HG02798 (cell line): ENCODE measurements around the gene CHCHD6.

Experiments
- ATAC-seq: cut with Tn5 transposase; IDR thresholded peaks from one replicate; pipeline ENCODE4 v1.9.1; 2021; ENCODE audit warnings: mild to moderate bottlenecking; ENCODE audit not compliant: unreplicated experiment, poor library complexity

CHCHD6 gene

GRCh38 chr3:126886217-126886616, 182.2 kb downstream of the CHCHD6 start:
- no peak for ATAC-seq

DNA sequence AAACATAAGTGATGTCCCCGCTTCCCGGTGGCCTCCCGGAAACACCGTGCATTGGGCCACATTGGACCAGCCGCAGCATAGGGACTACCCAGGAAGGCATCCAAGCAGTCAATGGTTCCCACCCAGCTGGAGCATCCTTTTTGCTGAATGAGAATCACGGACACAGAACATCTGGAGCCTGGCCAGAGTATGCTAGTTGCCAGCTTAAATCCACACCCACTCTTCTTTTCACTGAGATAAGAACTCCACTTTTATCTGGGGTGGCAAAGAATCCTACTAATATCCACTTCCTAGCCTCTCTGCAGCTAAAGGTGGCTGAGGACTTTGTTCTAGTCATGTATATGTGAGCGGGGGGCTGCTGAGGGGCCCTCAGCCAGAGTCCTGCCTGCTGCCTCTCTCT, 183.6 kb downstream of the CHCHD6 start:
- no peak for ATAC-seq

DNA sequence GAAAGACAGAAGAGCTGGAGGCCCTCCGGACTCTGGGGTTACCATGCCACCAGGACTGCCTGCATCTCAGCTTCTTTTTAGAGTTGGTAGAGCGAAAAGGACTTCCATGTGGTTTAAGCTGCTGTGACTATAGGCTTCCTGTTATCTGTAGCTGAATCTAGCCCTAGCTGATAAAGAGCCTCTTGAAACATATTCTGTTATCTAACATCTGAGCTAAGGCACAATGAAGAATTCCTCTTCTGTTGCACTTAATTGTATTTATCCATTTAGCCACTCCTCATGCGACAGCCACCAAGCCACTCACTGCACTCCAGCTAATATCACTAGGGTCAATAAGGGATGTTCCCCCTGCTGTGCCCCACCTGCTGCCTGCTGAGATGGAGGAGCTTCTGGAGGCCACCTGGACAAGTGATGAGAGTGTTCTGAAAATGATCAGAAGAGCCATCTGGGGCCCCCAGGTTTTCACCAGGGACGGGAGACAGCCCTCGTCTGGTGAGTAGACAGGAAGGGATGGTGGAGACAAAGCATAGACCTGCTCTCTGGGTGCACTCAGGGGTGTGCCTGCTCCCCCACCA, 184.2 kb downstream of the CHCHD6 start:
- ATAC-seq = no peak

DNA sequence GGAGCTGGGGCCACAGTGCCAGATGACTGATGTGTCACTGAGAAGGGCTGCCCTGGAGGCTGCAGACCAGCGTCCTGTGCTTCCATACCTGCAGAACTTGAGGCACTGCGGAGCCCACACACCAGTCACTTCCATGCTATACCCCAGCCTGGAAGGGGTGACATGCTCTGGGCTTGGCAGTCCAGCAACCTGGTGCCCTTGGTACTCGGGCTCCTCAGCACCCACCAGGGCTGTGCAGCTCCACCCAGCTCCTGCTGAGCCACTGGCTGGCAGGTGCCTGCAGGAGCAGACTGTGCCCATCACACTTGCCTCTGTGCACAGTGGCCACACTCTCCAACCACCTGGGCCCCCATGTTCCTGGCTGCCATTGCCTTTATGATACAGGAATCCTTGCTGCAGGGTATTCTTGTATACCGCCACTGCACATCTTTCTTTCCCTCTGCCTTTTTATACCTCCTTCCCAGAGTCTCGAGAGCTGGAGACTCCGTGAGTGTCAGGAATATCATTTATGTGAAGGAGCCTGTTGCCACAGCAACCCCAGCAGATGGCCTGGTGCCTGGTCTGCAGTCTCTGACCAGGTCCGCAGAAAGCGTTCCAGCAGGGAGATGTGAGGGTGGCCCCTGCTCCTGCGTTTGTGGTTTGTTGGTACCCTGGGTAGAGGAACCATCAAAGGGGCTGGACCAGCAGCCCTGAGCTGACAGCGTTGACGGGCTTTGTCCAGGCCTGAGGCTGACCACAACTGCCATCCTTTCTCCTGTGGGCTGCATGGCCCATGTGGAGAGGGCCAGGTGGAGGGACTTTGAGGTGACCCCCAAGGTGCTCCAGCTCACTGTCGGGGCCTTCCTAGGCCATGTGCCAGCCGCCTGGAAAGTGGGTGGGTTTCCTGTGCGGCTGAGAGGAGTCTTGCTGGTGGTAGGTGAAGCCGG, 185.5 kb downstream of the CHCHD6 start:
- ATAC-seq = no peak

DNA sequence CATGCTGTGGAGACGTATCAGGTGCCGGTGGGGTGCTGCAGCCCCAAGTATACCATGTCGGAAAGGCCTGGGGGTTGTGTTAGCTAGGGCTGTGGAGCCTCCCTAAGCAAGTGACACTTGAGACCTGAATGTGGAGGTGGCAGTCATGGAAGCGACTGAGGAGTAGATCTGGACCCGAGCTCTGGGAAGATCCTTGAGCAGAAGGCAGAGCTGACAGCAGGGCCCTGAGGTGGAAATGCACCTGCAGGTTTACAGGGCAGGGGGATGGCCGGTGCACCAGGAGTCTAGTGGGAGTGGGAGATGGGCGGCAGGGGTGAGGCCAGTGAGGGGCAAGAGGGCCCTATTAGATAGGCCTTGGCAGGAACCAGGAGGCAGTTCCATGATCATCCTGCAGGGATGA, 187.1 kb downstream of the CHCHD6 start:
- no peak for ATAC-seq

GRCh38 chr3:126891791-126892190, 187.8 kb downstream of the CHCHD6 start:
- ATAC-seq = no peak

DNA sequence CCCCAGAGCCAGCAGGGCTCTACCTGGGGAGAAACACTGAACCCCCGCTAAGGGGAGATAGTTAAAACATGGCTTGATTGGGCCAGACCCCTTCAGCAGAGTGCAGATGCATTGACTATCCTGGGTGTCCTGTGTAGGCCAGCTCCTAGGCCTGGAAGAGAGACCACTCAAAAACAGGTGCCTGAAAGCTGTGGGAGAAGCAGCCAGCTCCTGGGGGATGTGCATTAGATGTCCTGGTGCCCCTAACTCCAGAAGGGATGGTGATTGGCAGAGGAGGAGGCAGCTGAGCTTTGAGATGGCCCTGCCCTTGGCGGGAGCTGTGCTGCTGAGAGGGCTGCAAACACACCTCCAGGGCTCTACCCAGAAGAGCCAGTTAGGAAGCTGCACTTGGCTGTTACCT, 189.6 kb downstream of the CHCHD6 start:
- no peak for ATAC-seq

- no peak for ATAC-seq
Measured at GRCh38 chr3:126894475-126894874, 190.4 kb downstream of the CHCHD6 start.

- ATAC-seq = no peak
Measured at GRCh38 chr3:126895178-126896066, 191.4 kb downstream of the CHCHD6 start.

DNA sequence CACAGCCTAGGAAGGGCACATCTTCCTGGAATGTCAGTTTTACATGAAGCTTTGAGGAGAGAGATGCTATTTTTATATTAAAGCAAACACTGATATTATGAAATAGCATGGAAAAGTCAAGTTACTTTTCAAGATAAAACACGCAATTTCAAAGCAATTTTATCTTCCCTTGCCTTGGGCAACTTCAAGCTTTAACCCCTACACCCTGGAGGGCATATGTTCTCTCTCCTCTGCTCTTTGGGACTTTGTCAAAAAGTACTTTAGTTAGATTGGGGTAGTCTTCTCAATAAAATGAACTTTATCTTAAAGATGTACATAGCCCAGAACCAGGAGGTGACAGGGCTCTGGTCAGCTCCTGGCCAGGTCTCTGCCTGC, 192.0 kb downstream of the CHCHD6 start:
- no peak for ATAC-seq

GRCh38 chr3:126896968-126897367, 192.9 kb downstream of the CHCHD6 start:
- no peak for ATAC-seq

- ATAC-seq = no peak
Measured at GRCh38 chr3:126897943-126898342, 193.9 kb downstream of the CHCHD6 start.

- ATAC-seq = no peak
Measured at GRCh38 chr3:126900859-126901540, 197.0 kb downstream of the CHCHD6 start.

DNA sequence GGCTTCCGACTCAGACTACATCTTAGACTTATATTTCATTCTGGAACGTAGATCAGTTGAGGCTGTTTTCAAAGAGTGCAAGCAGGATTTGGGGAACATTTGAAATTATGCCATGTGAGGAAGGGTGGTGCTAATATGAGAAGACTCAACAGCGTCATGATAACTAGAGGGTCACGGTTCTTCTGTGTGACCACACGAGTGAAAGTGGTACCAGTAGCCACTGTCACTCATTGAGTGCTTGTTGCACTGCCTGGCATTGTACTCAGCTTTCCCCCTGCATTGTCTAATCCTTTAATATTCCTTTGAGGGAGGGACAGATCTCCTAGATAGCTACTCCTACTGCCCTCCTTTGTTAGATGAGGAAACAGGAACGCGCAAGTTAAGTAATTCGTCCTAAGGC, 197.6 kb downstream of the CHCHD6 start:
- ATAC-seq = no peak

DNA sequence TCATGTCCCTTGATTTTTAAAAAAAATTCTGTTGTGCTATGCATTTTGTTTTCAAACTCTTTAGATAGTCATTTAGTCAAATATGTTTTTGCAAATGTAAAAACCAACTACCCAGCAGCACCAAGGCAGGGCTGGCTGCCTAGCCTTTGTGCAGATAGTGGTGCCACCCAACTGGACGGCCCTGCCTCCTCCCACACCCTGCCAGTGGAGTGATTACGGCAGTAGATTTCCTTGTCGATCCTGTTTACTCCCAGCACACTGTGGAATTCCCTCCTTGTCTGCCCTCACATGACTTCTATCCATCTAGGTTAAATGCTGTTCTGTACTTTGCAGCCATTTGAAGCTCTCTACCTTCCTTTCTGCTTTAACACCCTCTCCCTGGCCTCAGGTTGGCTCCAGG, 199.5 kb downstream of the CHCHD6 start:
- ATAC-seq = no peak

DNA sequence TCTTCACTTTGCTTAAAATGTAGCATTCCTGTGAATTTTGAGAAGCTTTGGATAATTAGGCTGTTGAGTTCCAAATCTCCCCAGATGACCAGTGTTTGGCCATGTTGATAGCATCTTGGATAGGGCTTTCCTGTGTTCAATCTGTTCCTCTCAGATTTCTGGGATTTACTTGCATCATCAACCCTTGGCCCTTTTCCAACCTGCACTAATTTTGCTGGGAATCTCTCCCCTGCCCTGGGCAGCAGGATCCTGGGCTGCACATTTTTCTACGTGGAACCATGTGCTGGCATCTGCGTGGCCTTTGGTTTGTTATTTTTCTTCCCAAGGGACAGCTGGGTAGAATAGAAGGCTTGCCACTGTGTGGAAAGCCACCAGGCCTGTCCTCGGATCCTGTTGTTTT, 203.5 kb downstream of the CHCHD6 start:
- ATAC-seq = no peak

DNA sequence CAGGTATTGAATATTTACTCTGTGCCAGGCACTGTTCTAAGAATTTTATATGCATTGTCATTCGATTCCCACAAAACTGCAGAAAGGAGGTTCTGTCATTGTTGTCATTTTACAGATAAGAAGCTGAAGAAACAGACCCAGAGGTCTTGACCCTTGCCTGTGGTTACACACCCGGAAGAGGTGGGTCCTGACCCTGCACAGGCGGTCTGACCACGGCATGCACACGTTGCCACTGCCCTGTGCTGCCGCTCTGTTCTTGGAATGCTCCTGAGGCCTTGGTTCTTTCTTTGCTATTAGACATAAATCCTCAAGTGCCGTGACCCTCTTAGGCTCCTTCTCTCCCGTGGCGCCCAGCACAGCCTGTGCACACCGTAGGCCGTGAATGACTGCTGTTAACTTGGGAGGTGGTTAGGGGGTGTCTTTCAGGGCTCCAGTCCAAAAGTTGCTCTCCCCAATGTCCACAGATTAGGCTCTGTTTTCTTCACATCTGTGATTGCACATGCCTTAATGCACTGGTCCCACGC, 204.8 kb downstream of the CHCHD6 start:
- ATAC-seq = no peak

GRCh38 chr3:126910231-126910630, 206.2 kb downstream of the CHCHD6 start:
- no peak for ATAC-seq

DNA sequence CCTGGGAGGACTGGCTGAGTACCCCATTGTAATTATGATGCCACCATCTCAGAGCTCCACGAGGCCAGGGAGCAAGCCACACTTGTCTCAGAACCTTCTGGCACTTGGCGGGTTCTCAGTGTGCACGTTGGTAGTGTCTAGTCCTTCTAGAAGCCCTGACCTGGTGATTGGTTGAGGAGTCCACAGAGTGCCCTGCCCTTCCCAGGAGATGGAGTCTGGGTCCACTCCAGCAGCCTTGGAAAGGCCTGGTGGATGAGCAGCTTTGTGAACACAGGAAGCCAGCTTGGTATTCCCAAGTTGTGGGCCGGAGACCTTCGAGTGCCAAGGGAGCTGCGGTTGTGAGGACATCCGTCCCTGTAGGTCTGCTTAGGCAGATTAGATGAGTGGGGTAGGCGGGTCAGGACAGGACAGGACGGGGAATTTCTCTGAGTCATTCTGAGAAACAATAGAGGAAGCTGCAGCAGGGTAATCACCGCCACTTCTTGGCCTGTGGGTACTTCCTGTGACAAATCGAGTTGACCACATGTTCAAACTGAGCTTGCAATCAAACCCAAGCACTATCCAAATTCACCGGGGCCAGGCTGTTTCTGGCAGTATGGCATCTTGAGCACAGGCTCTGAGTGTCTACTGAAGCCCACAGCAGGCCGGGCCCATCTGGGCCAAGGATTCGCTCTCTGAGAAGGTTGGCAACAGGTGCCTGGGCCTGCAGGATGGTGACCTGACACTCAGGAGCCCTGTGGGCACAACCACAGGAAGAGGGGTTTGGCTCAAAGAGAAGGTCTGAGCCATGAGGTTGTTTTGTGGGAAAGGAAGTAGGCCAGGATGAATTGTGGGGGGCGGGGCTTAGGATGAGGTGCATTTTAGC, 207.4 kb downstream of the CHCHD6 start:
- peak; percentile 97 for ATAC-seq
